GM19240 (cell line): ENCODE measurements around the gene CABP4.
A peak's percentile ranks its signal among the peaks of the same experiment; 100 is the strongest.
"Not testable (repeated sequence)": the region's sequence is repeated elsewhere in the genome, so short reads cannot be mapped to it uniquely, and the experiment has no call there.

Experiments used
- DNase-seq: peaks from one replicate; pipeline ENCODE4 v3.0.0; 2011; ENCODE audit warnings: low spot score; ENCODE audit not compliant: insufficient read length

The CABP4 gene

DNA sequence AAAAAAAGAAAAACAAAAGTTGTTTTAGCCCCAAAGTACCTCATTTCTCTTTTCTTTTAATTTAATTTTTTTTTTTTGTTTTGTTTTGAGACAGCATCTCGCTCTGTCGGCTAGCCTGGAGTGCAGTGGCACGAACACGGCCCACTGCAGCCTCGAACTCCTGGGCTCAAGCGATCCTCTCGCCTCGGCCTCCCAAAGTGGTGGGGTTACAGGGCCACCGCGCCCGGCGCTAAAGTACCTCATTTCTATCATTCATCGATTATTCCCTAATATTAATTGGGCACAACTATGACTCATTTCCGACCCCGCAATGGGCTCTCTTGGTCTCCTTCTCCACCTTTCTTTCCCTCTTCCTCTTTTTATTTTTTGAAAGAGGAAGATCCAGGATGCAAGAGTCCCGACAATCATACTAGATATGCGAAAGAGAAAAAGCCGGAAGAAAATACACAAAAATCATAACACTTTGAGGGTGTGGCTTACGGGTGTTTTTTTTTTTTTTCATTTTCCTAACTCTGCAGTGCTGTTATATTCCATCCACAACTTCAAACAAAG is 27.2 kb downstream of the CABP4 start:
- DNase-seq = no peak

GRCh38 chr11:67482827-67483798 is 28.0 kb downstream of the CABP4 start, which contains the start of gene AIP:
TSS of gene AIP (plus strand) at chr11:67483026. CDS start at chr11:67483159, 133 bp downstream.
- peak; percentile 99 for DNase-seq

DNA sequence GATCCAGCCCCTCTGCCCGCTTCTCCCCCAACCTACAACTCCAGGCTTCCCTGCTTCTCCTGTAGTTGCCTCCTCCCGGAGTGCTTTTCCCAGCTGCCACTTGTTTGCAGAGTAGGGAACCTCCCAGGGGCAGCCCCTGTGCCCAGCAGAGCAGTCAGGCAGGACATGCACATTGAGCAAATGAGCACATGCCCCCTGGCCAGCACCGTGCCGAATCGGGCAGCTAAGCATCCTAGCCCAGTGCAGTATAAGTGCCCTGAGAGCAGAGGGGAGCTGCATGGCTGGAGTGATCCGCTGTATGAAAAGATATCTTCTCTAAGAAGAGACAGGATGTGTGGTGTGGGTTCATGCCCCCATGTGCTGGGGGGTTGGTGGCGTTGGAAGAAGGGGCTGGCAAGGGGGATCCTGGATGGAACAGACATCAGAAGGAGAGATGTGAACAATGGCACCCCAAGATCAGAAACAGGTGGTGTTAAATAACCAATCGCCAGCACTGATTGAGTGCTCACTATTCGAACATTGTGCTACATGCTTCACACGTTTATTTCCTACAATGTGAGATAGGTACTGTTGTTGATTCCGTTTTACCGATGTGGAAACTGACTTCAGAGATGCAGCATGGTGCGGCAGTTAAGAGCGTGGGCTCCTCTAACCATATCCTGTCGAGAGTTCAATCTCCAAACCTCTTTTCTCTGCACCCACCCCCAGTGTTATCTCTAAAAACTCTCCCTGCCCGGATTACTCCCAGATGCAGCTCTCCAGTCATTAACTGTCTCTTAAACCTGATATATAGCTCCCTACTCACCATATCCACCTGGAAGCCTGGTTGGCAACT is 28.9 kb downstream of the CABP4 start:
- no peak for DNase-seq

- no peak for DNase-seq
Observed at GRCh38 chr11:67484847-67485311, 29.7 kb downstream of the CABP4 start.

GRCh38 chr11:67485873-67486361 is 30.8 kb downstream of the CABP4 start:
- DNase-seq = not testable (repeated sequence)

GRCh38 chr11:67486481-67487195 is 31.5 kb downstream of the CABP4 start:
- DNase-seq = peak; percentile 86

DNA sequence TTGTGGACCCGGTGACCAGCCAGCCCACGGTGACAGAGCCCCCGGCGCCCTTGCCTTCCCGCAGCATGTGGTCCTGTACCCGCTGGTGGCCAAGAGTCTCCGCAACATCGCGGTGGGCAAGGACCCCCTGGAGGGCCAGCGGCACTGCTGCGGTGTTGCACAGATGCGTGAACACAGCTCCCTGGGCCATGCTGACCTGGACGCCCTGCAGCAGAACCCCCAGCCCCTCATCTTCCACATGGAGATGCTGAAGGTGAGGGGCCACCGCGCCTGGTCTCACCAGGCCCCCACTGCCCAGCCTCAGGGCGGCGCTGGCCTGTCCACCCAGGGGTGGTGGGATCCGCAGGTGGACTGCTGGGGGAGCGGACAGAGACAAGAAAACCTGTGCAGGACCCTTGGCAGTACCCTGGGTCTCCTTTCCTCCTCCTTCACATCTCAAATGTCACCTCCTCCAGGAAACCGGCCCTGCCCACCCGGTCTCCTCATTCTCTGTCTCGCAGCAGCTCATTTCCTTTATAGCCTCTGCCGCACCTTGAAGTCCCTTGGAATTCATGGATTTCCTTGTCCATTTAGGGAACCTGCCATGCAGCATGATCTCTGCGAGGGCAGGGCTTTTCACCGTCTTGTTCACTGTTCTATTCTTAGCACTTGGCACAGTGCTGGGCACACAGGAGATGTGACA is 34.2 kb downstream of the CABP4 start:
- no peak for DNase-seq

DNA sequence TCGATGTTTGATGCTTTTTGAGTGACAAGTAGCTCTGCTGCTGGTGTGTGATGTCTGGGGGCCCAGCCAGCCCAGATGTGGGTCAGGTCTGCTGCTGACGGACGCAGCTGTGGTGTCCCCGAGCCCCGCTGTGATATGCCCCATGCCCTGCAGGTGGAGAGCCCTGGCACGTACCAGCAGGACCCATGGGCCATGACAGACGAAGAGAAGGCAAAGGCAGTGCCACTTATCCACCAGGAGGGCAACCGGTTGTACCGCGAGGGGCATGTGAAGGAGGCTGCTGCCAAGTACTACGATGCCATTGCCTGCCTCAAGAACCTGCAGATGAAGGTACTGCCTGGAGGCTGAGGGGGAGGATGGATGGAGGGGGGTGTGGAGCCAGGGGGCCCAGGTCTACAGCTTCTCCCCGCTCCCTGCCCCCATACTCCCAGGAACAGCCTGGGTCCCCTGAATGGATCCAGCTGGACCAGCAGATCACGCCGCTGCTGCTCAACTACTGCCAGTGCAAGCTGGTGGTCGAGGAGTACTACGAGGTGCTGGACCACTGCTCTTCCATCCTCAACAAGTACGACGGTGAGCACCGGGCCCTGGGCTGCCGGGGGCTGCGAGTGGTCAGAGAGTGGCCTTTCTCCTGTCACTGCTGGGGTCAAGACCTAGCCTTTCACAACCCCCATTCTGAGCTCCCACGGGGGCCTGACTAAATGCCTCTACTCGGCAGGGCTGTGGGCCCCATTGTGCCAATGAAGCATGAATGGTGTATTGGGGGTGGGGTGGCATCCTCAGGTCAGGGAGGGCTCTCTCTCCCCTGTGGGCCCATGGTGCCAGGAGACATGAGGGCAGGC is 35.0 kb downstream of the CABP4 start:
- DNase-seq = no peak

DNA sequence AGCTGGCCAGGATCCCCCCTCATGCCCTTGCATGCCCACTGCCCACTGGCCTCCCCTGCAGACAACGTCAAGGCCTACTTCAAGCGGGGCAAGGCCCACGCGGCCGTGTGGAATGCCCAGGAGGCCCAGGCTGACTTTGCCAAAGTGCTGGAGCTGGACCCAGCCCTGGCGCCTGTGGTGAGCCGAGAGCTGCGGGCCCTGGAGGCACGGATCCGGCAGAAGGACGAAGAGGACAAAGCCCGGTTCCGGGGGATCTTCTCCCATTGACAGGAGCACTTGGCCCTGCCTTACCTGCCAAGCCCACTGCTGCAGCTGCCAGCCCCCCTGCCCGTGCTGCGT is 35.5 kb downstream of the CABP4 start:
- DNase-seq = no peak

- no peak for DNase-seq
Observed at GRCh38 chr11:67491276-67492068, 36.3 kb downstream of the CABP4 start.

DNA sequence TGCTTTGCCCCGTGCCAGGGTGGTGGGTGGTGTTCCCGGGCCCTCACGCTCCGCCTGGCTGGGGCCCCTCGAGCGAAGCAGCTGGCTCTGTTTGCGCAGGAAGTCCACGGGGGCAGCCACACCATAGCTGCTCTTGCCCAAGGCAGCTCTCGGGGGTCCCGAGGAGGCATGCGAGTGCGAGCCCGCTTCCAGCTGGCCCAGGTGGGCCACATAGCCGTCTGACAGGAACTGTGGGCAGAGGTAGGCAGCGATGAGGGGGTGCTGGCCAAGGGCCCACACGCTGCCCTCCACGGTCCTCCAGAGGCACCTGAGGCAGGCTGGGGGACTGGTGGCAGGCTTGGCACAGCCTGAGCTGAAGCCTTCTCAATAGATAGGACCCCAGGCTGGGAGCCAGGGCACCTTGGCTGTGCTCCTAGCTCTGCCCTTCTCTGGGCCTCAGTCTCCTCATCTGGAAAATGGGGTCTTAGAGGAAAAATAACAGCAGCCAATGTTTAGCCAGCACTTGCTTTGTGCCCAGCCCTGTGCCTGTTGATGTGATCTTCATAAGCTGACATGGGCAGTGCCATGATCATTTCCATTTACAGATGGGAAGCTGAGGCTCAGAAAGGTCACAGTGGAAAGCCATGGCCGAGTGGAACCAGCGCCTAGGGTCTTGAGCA is 37.0 kb downstream of the CABP4 start:
- no peak for DNase-seq

GRCh38 chr11:67492801-67493547 is 37.8 kb downstream of the CABP4 start:
- no peak for DNase-seq

DNA sequence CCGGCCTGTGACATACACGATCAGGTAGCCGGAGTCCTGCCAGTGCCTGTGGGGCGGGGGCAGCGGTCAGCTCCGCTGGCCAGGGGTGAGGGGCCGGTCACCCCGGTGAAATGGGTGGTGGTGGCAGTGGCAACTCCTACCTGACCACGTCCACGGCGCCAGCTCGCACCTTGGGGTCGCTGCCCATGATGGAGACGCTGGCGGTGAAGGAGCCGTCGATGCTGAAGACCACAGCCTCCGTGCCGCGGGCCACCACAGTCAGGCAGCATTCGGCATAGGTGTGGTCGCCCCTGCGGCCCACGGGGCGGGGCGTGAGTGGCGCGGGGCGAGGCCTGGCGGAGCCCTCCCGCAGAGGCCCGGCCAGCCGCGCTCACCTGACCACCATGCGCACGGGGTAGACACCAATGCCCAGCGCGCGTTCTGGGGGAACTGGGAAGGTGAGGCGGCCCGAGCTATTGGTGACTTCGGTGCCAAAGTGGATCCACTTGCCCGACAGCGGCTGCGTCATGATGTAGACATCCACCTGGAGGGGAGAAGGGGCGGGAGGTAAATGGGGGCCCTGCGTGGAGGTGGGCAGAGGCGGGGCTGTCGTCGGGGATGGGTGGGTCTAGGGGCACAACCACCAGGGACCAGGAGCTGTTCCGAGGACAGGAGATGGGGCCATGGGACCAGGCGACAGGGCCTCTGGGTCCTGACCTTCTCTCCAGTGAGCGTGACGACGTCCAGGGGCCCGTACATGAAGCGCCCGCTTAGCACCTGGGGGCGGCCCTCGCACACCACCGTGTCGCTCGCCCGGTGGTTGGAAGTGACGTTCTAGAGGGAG is 38.6 kb downstream of the CABP4 start:
- DNase-seq = no peak

DNA sequence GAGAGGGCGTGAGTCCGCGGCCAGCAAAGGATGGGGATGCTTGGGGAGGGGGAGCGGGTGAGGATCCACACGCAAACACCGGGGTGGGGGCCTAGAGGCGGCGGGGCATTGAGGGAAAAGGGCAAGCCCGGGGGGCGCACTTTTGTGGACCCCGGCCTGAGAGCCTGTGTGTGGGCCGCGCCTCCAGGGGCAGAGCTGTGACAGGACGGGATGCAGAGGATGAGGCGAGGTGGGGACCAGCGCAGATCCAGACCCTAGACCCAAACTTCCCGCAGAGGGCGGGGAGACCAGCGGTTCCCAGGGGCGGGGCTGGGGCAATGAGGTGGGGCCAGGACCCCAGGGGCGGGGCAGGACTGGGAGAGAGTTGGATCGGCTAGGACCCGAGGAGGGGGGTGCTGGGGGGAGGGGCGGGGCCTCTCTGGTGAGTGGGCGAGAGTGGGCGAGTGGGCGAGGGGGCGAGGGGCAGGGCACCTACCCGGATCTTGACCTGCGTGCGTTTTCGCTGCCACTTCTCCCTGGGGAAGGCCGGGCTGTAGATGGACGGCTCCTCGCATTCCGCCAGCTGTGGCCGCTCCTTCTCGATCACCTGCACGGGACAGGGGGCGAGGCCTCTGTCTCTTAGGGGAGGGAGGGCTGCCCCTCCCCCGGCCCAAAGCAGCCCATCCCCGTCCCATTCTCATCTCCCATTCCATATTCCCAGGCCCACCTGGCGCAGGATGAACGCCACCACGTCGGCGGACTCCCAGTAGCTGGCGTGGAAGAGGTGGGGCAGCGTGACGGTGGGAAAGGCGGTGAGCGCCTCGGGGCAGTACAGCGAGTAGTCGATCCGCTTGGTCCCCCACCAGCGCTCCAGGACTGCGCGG is 39.4 kb downstream of the CABP4 start:
- DNase-seq = no peak

DNA sequence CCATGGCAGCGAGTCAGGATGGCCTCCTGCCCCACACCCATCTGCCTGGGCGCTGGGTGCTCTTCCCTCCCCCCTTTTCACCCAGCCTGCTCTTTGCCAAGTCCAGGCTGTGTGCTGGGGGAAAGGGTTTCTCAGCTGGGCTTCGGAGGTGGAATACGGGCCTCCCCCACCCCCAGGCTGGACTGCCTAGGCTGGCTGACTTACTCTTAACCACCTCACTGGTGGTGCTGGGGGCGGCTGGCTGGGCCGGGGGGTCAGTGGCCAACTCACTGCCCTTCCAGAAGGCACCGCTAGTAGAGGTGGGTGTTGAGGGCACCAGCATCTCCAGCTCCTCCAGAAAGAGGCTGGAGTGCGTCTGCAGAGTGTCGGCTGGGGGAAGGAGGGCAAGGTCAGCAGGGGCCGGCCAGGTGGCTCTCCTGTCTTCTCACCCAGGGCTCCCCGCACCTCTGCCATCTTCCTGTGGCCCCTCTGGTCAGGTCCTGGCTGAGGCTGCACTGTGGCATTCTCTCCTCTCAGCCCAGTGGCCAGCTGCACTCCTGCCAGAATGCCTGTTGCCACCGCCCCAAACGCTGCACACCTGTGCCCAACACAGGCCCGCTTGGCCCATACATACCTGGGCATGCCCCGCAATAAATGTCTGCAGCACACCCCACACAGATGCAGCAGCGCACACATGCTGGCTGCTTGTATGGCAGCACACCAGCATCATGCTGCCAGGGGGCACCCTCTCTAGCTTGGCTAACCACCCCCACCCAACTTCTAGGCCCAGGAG is 40.3 kb downstream of the CABP4 start:
- no peak for DNase-seq
